Measurements from ENCODE around the gene IRF2BPL.

GRCh38 chr14:76985540-76986230 is 42.8 kb downstream of the IRF2BPL start:
- TF ChIP-seq EZH2phosphoT487 (IDR thresholded peaks at IDR 0.05; ENCODE audit: low read depth) = no peak
- TF ChIP-seq CTCF (IDR thresholded peaks at IDR 0.05; ENCODE audit: low read depth, low read length) = no peak
